Measurements from ENCODE around the gene GAS2. TPM values are rescaled to one million over a fixed set of nuclear protein-coding genes. Genes with fewer than 3 reads are reported as not detected.

The GAS2 gene
- total and polyA plus RNA-seq, 2 donors (not counting 3 experiments of a cell fraction or from before 2014, with no cell fraction given): 0.54 to 0.88 TPM

- H3K79me2 ChIP-seq (ENCODE audit: control insufficient read depth, insufficient read depth, low read length): no peaks in the 10 kb centered on the region
- H3K4me3 ChIP-seq (replicated peaks in 1 of 3; ENCODE audit: insufficient read depth in 1 of 3, low read depth in 1 of 3, low read length in 3 of 3): peak overlapping the region in 1 of 3 experiments; percentile 14
- TF ChIP-seq JUN (IDR thresholded peaks at IDR 0.05; ENCODE audit: borderline replicate concordance, insufficient read depth, insufficient read length, low read depth) (no peak), EZH2 (IDR thresholded peaks at IDR 0.05; ENCODE audit: borderline replicate concordance, low read depth, low read length, severe bottlenecking) (peak; percentile 72), POLR2A (IDR thresholded peaks at IDR 0.05; ENCODE audit: low read depth, low read length) (no peak), POLR2AphosphoS5 (IDR thresholded peaks at IDR 0.05; ENCODE audit: insufficient read depth, low read depth, low read length) (no peak), FOS (IDR thresholded peaks at IDR 0.05; ENCODE audit: borderline replicate concordance, insufficient read depth, low read length) (no peak), MAX (IDR thresholded peaks at IDR 0.05; ENCODE audit: insufficient read depth, insufficient read length) (no peak)
- TF ChIP-seq, protein P1, sequence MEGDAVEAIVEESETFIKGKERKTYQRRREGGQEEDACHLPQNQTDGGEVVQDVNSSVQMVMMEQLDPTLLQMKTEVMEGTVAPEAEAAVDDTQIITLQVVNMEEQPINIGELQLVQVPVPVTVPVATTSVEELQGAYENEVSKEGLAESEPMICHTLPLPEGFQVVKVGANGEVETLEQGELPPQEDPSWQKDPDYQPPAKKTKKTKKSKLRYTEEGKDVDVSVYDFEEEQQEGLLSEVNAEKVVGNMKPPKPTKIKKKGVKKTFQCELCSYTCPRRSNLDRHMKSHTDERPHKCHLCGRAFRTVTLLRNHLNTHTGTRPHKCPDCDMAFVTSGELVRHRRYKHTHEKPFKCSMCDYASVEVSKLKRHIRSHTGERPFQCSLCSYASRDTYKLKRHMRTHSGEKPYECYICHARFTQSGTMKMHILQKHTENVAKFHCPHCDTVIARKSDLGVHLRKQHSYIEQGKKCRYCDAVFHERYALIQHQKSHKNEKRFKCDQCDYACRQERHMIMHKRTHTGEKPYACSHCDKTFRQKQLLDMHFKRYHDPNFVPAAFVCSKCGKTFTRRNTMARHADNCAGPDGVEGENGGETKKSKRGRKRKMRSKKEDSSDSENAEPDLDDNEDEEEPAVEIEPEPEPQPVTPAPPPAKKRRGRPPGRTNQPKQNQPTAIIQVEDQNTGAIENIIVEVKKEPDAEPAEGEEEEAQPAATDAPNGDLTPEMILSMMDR (IDR thresholded peaks at IDR 0.05; ENCODE audit: extremely low read depth in 1 of 2, insufficient read depth in 1 of 2, low read depth in 1 of 2, low read length in 2 of 2): no peak
- H3K4me1 ChIP-seq (ENCODE audit: control insufficient read depth, extremely low read depth, insufficient read depth, low read length): peaks cover 2% of the 10 kb centered on the region
- dilution Hi-C loops (cut with MboI; ENCODE audit: extremely low pct_ligation_motif_present, low sequenced_read_pairs) (no loop called here), intact Hi-C loops (cut with micrococcal nuclease) (no loop called here)
- H3K4me2 ChIP-seq (ENCODE audit: insufficient read depth, low read length): peak overlapping the region; percentile 60
- H3K9ac ChIP-seq (replicated peaks; ENCODE audit: extremely low read depth, insufficient read depth, low read length): no peak overlapping the region
- peaks cover 33 to 75% of the 10 kb centered on the region in 2 experiments for H3K27me3 ChIP-seq (ENCODE audit: control insufficient read depth in 2 of 2, insufficient read depth in 2 of 2, low read length in 2 of 2)
- H2AFZ ChIP-seq (ENCODE audit: low read depth, low read length): peak overlapping the region; percentile 70
- H3K36me3 ChIP-seq (ENCODE audit: control insufficient read depth in 2 of 2, extremely low read depth in 1 of 2, insufficient read depth in 2 of 2, low read length in 2 of 2): no peaks in the 10 kb centered on the region
- H3K27ac ChIP-seq (ENCODE audit: insufficient read depth, low read depth, low read length): no peak overlapping the region
- FAIRE-seq (no peak), DNase-seq (ENCODE audit: low read depth, low spot score) (peak; percentile 2)
- no peaks in the 10 kb centered on the region for H3K9me3 ChIP-seq (replicated peaks; ENCODE audit: control insufficient read depth, insufficient read depth, low read length)
- CTCF ChIA-PET: interaction anchor here (1.9 kb wide), 1 partner anchor 121 kb away, joined by 8 read pairs; no protein-coding TSS in a partner anchor
- POLR2A ChIA-PET: no interaction called here
- H3K9me1 ChIP-seq (replicated peaks; ENCODE audit: control insufficient read depth, extremely low read depth, insufficient read depth, low read length): no peaks in the 10 kb centered on the region
- H4K20me1 ChIP-seq (replicated peaks; ENCODE audit: control insufficient read depth, extremely low read depth, insufficient read depth, low read length): no peaks in the 10 kb centered on the region
- no TSS peak for BruUV-seq (replicated peaks)
These were observed 453 bp downstream of the GAS2 start for GRCh38 chr11:22666688-22667439.
